ENCODE measurements around the gene KLRB1. TPM values are rescaled to one million over a fixed set of nuclear protein-coding genes. Genes with fewer than 3 reads are reported as not detected.

Gene KLRB1
- total RNA-seq, 1 donor from 2014 or later, result not detected

DNA sequence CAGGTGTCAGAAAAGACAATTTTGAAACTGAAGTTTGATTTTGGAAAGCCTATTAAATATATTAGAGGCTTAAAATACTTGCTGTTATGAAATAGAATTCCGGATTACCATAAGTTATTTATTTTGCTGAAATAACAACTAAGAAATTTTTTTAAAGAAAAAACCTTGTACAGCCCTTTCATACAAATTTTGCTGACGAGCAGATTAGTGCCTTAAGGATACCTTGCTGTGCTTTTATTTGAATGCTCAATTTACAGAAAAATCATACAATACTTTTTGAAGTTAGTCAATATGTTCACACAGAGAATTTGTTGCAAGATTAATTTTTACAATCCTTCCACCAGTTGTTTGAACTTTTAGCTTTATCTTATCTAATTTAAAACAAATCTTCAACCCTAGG lies 32.3 kb upstream of the KLRB1 start:
- no peak overlapping the region for H3K4me3 Mint-ChIP-seq
- peaks cover 3% of the 10 kb centered on the region for H3K4me1 Mint-ChIP-seq
- TF ChIP-seq, protein P1, sequence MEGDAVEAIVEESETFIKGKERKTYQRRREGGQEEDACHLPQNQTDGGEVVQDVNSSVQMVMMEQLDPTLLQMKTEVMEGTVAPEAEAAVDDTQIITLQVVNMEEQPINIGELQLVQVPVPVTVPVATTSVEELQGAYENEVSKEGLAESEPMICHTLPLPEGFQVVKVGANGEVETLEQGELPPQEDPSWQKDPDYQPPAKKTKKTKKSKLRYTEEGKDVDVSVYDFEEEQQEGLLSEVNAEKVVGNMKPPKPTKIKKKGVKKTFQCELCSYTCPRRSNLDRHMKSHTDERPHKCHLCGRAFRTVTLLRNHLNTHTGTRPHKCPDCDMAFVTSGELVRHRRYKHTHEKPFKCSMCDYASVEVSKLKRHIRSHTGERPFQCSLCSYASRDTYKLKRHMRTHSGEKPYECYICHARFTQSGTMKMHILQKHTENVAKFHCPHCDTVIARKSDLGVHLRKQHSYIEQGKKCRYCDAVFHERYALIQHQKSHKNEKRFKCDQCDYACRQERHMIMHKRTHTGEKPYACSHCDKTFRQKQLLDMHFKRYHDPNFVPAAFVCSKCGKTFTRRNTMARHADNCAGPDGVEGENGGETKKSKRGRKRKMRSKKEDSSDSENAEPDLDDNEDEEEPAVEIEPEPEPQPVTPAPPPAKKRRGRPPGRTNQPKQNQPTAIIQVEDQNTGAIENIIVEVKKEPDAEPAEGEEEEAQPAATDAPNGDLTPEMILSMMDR (IDR thresholded peaks at IDR 0.05; ENCODE audit: unreplicated experiment), result no peak
- no peaks in the 10 kb centered on the region for H3K27me3 Mint-ChIP-seq (ENCODE audit: low read depth)
- H3K9me3 Mint-ChIP-seq, result peaks cover 29% of the 10 kb centered on the region
- H3K27ac Mint-ChIP-seq, result no peak overlapping the region
- H3K36me3 Mint-ChIP-seq, result peaks cover 12% of the 10 kb centered on the region
- DNase-seq (ENCODE audit: low spot score in 2 of 2, unreplicated experiment in 2 of 2), result no peak

DNA sequence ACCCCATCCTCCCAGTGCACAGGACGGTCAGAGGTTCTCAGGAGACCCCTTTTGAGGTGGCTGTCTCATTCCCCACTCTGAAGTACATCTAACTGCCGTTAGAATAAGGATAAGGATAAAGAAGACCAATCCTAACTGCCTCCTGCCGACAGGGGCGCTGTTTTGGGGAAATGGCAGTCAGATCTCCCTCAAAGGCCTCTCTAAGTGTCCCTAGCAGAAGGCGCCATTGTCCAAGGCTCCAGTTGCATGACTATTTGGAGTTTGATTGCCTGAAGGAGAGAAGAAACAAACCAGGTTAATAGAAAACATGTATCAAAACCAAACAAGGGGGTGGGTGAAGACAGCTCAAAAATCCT lies 29.1 kb upstream of the KLRB1 start:
- H3K4me1 Mint-ChIP-seq, result peaks cover 8% of the 10 kb centered on the region
- H3K9me3 Mint-ChIP-seq, result peaks cover 38% of the 10 kb centered on the region
- H3K36me3 Mint-ChIP-seq, result peaks cover 18% of the 10 kb centered on the region
- no peak overlapping the region for H3K4me3 Mint-ChIP-seq
- H3K27me3 Mint-ChIP-seq (ENCODE audit: low read depth), result no peaks in the 10 kb centered on the region
- TF ChIP-seq, protein P1 (IDR thresholded peaks at IDR 0.05; ENCODE audit: unreplicated experiment), result no peak
- H3K27ac Mint-ChIP-seq, result no peak overlapping the region
- DNase-seq (ENCODE audit: low spot score in 2 of 2, unreplicated experiment in 2 of 2), result no peak

DNA sequence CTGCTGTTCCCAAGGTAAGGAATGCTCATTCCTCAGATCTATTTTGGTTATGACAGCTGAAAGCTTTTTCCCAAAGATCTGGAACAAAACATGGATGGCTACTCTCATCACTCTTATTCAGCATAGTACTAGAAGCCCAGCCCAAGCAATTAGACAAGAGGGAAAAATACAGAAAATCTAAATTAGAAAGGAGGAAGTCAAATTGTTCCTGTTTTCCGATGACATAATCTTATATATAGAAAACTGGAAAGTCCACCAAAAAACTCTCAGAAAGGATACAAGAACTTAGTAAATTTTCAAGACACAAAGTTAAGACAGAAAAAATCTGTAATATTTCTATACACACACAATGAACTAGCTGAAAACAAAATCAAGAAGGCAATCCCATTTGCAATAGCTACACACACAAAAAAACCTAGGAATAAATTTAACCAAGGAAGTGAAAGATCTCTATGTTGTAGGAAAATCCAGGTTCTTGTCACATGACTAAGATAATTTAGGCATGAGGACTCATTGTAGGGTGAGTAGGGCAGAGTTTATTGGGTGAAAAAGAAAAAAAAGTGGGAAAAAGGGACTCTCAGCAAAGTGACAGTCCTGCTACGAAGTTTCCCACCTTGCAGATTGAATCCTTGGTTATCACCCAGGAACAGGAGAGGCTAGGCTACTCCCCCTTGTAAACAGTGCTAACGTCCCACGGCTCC lies 28.6 kb upstream of the KLRB1 start:
- TF ChIP-seq, protein P1 (IDR thresholded peaks at IDR 0.05; ENCODE audit: unreplicated experiment), result no peak
- H3K4me1 Mint-ChIP-seq, result peaks cover 8% of the 10 kb centered on the region
- no peak for DNase-seq (ENCODE audit: low spot score in 2 of 2, unreplicated experiment in 2 of 2)
- no peak overlapping the region for H3K27ac Mint-ChIP-seq
- no peaks in the 10 kb centered on the region for H3K27me3 Mint-ChIP-seq (ENCODE audit: low read depth)
- H3K9me3 Mint-ChIP-seq, result peaks cover 42% of the 10 kb centered on the region
- H3K4me3 Mint-ChIP-seq, result no peak overlapping the region
- peaks cover 18% of the 10 kb centered on the region for H3K36me3 Mint-ChIP-seq

DNA sequence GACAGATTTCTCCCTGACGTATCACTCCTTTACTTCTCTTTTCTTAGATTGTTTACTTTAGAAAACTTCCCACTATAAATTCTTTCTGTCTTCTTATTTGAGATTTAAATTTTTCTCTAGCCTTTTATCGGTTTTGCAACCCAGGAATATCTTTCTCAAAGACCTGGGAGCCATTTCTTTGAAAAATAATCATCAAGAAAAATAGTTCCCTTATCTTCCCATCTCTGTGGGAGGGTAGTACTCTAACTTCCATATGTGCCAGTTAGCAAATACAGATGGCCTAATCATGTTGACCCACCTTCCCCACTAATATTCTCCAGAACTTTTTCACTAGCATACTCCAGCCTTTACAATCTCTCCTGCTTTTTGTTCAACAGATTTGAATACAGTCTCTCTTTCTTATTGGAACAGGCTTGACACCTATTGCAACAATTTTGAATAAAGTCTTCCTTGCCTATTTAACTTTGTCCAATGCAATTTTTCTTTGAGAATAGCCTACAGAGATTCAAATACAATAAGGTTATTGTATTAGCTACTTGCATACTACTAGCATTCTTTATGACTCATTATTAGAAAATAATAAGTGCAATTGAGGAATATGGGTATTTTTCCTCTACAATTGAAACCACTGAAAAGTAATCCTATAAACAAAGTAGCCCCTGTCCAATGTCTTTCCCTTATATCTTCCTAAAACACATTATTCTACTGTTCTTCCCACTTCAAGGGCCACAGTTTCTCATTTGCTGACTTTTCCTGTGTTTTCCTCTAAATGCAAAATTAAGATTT lies 27.4 kb upstream of the KLRB1 start:
- peaks cover 16% of the 10 kb centered on the region for H3K36me3 Mint-ChIP-seq
- no peak overlapping the region for H3K4me3 Mint-ChIP-seq
- peaks cover 35% of the 10 kb centered on the region for H3K9me3 Mint-ChIP-seq
- peak overlapping the region; percentile 6 for H3K27ac Mint-ChIP-seq
- no peak for DNase-seq (ENCODE audit: low spot score in 2 of 2, unreplicated experiment in 2 of 2)
- H3K4me1 Mint-ChIP-seq, result peaks cover 8% of the 10 kb centered on the region
- no peaks in the 10 kb centered on the region for H3K27me3 Mint-ChIP-seq (ENCODE audit: low read depth)
- TF ChIP-seq, protein P1 (IDR thresholded peaks at IDR 0.05; ENCODE audit: unreplicated experiment), result no peak

DNA sequence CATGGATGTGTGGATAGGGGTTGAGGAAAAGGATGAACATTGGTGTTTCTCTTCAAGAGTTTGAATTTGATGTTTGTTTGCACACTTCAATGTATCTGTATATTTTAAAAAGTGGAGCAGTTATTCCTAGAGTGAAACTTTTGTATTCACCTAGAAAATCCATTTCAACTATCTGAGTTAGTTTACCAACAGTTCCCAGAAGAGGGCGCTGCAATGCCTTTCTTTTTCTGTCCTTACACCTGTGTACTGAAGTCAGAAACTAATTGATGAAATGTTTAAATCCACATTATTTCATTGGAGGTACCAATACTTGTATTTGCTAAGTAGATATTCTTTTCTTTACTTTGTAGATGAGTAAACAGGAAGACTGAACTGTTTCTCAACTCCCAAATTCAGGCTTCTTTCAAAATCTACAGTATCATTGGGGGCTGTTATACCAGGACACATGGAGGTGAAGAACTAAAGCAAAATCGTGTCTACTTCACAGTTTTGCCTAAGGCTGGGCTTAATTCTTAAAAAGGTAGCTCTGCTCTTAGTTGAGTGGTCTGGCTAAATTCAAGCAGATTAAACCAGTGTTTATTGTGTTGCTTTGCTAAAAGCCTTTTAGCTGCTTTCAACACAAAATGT lies 26.6 kb upstream of the KLRB1 start:
- H3K36me3 Mint-ChIP-seq, result peaks cover 14% of the 10 kb centered on the region
- no peak overlapping the region for H3K27ac Mint-ChIP-seq
- DNase-seq (ENCODE audit: low spot score in 2 of 2, unreplicated experiment in 2 of 2), result no peak
- TF ChIP-seq, protein P1 (IDR thresholded peaks at IDR 0.05; ENCODE audit: unreplicated experiment), result peak; percentile 76
- H3K9me3 Mint-ChIP-seq, result peaks cover 31% of the 10 kb centered on the region
- no peaks in the 10 kb centered on the region for H3K27me3 Mint-ChIP-seq (ENCODE audit: low read depth)
- no peak overlapping the region for H3K4me3 Mint-ChIP-seq
- peaks cover 8% of the 10 kb centered on the region for H3K4me1 Mint-ChIP-seq
